HepG2 (cell line): ENCODE data around the gene TDRD10. TPM values are rescaled to one million over a fixed set of nuclear protein-coding genes. Genes with fewer than 3 reads are reported as not detected.

Experiments used
- AHDC1 ChIP-seq: sonication (generic); formaldehyde crosslinking; IDR thresholded peaks from 2 replicates; pipeline ENCODE4 v1.5.1; 2020; ENCODE audit warnings: mild to moderate bottlenecking, missing genetic modification reagents, borderline replicate concordance
- ARID5B ChIP-seq: IDR thresholded peaks from 2 replicates; pipeline ENCODE4 v1.4.0; 2020; ENCODE audit warnings: mild to moderate bottlenecking, missing genetic modification reagents
- EP300 ChIP-seq, 3 experiments: sonication (generic) in 1 of 3; formaldehyde crosslinking in 1 of 3; IDR thresholded peaks; 2 replicates each; pipeline versions ENCODE4 v1.5.1 to v1.6.1; 2011 to 2020; ENCODE audit warnings: low read depth in 2 of 3, low read length in 2 of 3, borderline replicate concordance in 1 of 3, improper control_type of control experiment in 1 of 3, mild to moderate bottlenecking in 1 of 3, missing genetic modification reagents in 1 of 3, moderate library complexity in 1 of 3
- FOXO1 ChIP-seq: sonication (generic); formaldehyde crosslinking; IDR thresholded peaks from 2 replicates; pipeline ENCODE4 v1.4.0; 2020; ENCODE audit warnings: missing genetic modification reagents
- GATAD2A ChIP-seq: IDR thresholded peaks from 2 replicates; pipeline ENCODE4 v1.6.1; 2016
- NR1H2 ChIP-seq: sonication (generic); formaldehyde crosslinking; IDR thresholded peaks from 2 replicates; pipeline ENCODE4 v1.8.1; 2022; ENCODE audit warnings: low read depth, missing genetic modification reagents, borderline replicate concordance
- NR2C2 ChIP-seq: sonication (generic); formaldehyde crosslinking; IDR thresholded peaks from 2 replicates; pipeline ENCODE4 v1.4.0; 2020; ENCODE audit warnings: missing genetic modification reagents, mild to moderate bottlenecking, moderate library complexity, borderline replicate concordance
- ZFP36 ChIP-seq: fragments of 150-350 bp; IDR thresholded peaks from 2 replicates; pipeline ENCODE4 v1.6.1; 2018; ENCODE audit warnings: borderline replicate concordance, low read length, low read depth; ENCODE audit not compliant: partially characterized antibody
- ZNF253 ChIP-seq: sonication (generic); formaldehyde crosslinking; IDR thresholded peaks from 2 replicates; pipeline ENCODE4 v1.8.0; 2022; ENCODE audit warnings: mild to moderate bottlenecking, missing genetic modification reagents, borderline replicate concordance
- ZNF335 ChIP-seq: sonication (generic); formaldehyde crosslinking; IDR thresholded peaks from 2 replicates; pipeline ENCODE4 v1.4.0; 2020; ENCODE audit warnings: missing genetic modification reagents
- ZNF724P ChIP-seq: sonication (generic); formaldehyde crosslinking; IDR thresholded peaks from 2 replicates; pipeline ENCODE4 v1.8.0; 2022; ENCODE audit warnings: missing genetic modification reagents, borderline replicate concordance
- ZNF75D ChIP-seq: sonication (generic); formaldehyde crosslinking; IDR thresholded peaks from 2 replicates; pipeline ENCODE4 v1.8.1; 2023; ENCODE audit warnings: missing genetic modification reagents, mild to moderate bottlenecking, borderline replicate concordance
- ZSCAN30 ChIP-seq: sonication (generic); formaldehyde crosslinking; IDR thresholded peaks from 2 replicates; pipeline ENCODE4 v1.5.0; 2020; ENCODE audit warnings: mild to moderate bottlenecking, missing genetic modification reagents
- polyA plus RNA-seq, 8 experiments: library from polyadenylated mRNA; depleted of rRNA in 3 of 8; stranded (reverse) in 7 of 8; unstranded in 1 of 8; fragments of >200 nt; fragmentation: Illumina TruSeq in 4 of 8; extraction: Trizol in 4 of 8; gene quantifications; 2 replicates each; pipeline versions ENCODE4 v1.2.1 to v1.2.3, GENCODE V29; 2011 to 2016; ENCODE audit warnings: low read depth in 4 of 8, missing spikeins in 1 of 8, mixed read lengths in 1 of 8; ENCODE audit not compliant: insufficient read depth in 1 of 8
- total RNA-seq, 5 experiments: library from RNA; depleted of rRNA; stranded (reverse); fragments of >200 nt; fragmentation: Illumina TruSeq; extraction: Trizol; gene quantifications; 2 replicates each; pipeline ENCODE4 v1.2.3, GENCODE V29; 2016; ENCODE audit warnings: low read depth in 1 of 5
- TF ChIP-seq, protein P1 (sequence below): sonication (generic); formaldehyde crosslinking; IDR thresholded peaks from 2 replicates; pipeline ENCODE4 v1.5.0; 2020; ENCODE audit warnings: missing genetic modification reagents
- TF ChIP-seq, protein P2 (sequence below): IDR thresholded peaks from 2 replicates; pipeline ENCODE4 v1.6.1; 2016; ENCODE audit warnings: control low read depth

TDRD10 gene
- total and polyA plus RNA-seq, 2 of the 13 experiments (the other 11 are each of a cell fraction or from before 2014, with no cell fraction given), result not detected

GRCh38 chr1:154568157-154568815 is 66.3 kb downstream of the TDRD10 start (continued):
- TF ChIP-seq AHDC1 (CRISPR knock-in tag), result no peak
- TF ChIP-seq, protein P1, sequence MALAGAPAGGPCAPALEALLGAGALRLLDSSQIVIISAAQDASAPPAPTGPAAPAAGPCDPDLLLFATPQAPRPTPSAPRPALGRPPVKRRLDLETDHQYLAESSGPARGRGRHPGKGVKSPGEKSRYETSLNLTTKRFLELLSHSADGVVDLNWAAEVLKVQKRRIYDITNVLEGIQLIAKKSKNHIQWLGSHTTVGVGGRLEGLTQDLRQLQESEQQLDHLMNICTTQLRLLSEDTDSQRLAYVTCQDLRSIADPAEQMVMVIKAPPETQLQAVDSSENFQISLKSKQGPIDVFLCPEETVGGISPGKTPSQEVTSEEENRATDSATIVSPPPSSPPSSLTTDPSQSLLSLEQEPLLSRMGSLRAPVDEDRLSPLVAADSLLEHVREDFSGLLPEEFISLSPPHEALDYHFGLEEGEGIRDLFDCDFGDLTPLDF (CRISPR knock-in tag), result 0 out of 2 replicates have a peak, but pooled peaks have one; percentile 0
- TF ChIP-seq, protein P2, sequence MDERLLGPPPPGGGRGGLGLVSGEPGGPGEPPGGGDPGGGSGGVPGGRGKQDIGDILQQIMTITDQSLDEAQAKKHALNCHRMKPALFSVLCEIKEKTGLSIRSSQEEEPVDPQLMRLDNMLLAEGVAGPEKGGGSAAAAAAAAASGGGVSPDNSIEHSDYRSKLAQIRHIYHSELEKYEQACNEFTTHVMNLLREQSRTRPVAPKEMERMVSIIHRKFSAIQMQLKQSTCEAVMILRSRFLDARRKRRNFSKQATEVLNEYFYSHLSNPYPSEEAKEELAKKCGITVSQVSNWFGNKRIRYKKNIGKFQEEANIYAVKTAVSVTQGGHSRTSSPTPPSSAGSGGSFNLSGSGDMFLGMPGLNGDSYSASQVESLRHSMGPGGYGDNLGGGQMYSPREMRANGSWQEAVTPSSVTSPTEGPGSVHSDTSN (CRISPR knock-in tag), result no peak
- TF ChIP-seq ZNF335, result no peak
- TF ChIP-seq GATAD2A (CRISPR knock-in tag), result no peak
- TF ChIP-seq NR2C2, result no peak
- 0 out of 2 replicates have a peak, but pooled peaks have one; percentile 1 for TF ChIP-seq FOXO1 (CRISPR knock-in tag)
- no peak; the same call in 1 of the 2 replicates for TF ChIP-seq ZSCAN30 (CRISPR knock-in tag)
- TF ChIP-seq ZNF75D, result peak; percentile 68; the same call in 1 of the 2 replicates
- no peak for TF ChIP-seq EP300 (IDR thresholded peaks at IDR 0.05; ENCODE audit: low read depth in 2 of 2, low read length in 2 of 2)
- no peak for TF ChIP-seq EP300 (CRISPR knock-in tag; IDR thresholded peaks at IDR 0.05; ENCODE audit: borderline replicate concordance)
- TF ChIP-seq ZFP36, result no peak
- TF ChIP-seq ZNF724P (CRISPR knock-in tag), result no peak
- TF ChIP-seq ZNF253, result no peak
- TF ChIP-seq ARID5B (CRISPR knock-in tag), result no peak
- no peak for TF ChIP-seq NR1H2 (CRISPR knock-in tag)
